GM10248 (cell line): ENCODE measurements around the gene OSR1.
"Not testable (repeated sequence)": the region's sequence is repeated elsewhere in the genome, so short reads cannot be mapped to it uniquely, and the experiment has no call there.

ENCODE experiments used
- CTCF ChIA-PET: fragments of 300-600 bp; sonication (Branson Sonifier 250); formaldehyde crosslinking; extraction: SDS; loops from one replicate; lab custom pipeline; 2021; ENCODE audit warnings: antibody characterized with exemption; lab: Yijun Ruan, JAX
- POLR2A ChIA-PET: fragments of 350-650 bp; sonication (Branson Sonifier 250); formaldehyde crosslinking; extraction: SDS; loops from one replicate; lab custom pipeline; 2020; ENCODE audit warnings: antibody characterized with exemption; lab: Yijun Ruan, JAX
- DNase-seq: peaks from one replicate; pipeline ENCODE4 v3.0.0; 2012; ENCODE audit errors: extremely low spot score
- CTCF ChIP-seq: IDR thresholded peaks from 2 replicates; pipeline ENCODE4 v1.5.1; 2012; ENCODE audit warnings: mild to moderate bottlenecking, low read depth; ENCODE audit errors: extremely low read depth, missing control alignments, control extremely low read depth

OSR1 gene

GRCh38 chr2:19358242-19359020 lies at the start of gene OSR1:
Gene OSR1 (minus strand): TSS chr2:19358623. CDS start chr2:19353805, 4,818 bp downstream.
- CTCF ChIA-PET, result interaction anchor here (0.8 to 2.5 kb wide), 4 partner anchors 8 to 10 kb away, joined by 3 to 14 read pairs (median 5); no protein-coding TSS in a partner anchor
- TF ChIP-seq CTCF, result no peak
- POLR2A ChIA-PET, result no interaction called here
- DNase-seq, result peak; percentile 26

GRCh38 chr2:19403785-19404184 lies 45.4 kb upstream of the OSR1 start:
- ChIA-PET CTCF (no interaction called here), POLR2A (no interaction called here)
- TF ChIP-seq CTCF, result no peak
- no peak for DNase-seq

- CTCF ChIA-PET, result interaction anchor here (0.9 kb wide), 1 partner anchor 9 kb away, joined by 3 read pairs; no protein-coding TSS in a partner anchor
- POLR2A ChIA-PET, result no interaction called here
- no peak for DNase-seq
- TF ChIP-seq CTCF, result no peak
Measured at GRCh38 chr2:19392191-19392590, 33.8 kb upstream of the OSR1 start.

- CTCF ChIA-PET, DNase-seq, POLR2A ChIA-PET: not testable (repeated sequence)
Measured at GRCh38 chr2:19389469-19389868, 31.0 kb upstream of the OSR1 start.

- ChIA-PET CTCF (no interaction called here), POLR2A (no interaction called here)
- TF ChIP-seq CTCF, result no peak
- no peak for DNase-seq
Measured at GRCh38 chr2:19380532-19380931, 22.1 kb upstream of the OSR1 start.

GRCh38 chr2:19378939-19379338 lies 20.5 kb upstream of the OSR1 start:
- POLR2A ChIA-PET, result no interaction called here
- no peak for TF ChIP-seq CTCF
- DNase-seq, result no peak
- CTCF ChIA-PET, result interaction anchor here (1.2 to 1.4 kb wide), 2 partner anchors 10 to 15 kb away, joined by 4 to 5 read pairs; no protein-coding TSS in a partner anchor

GRCh38 chr2:19377717-19378116 lies 19.3 kb upstream of the OSR1 start:
- CTCF ChIA-PET, result interaction anchor here (0.7 to 1.3 kb wide), 6 partner anchors 10 to 857 kb away, joined by 3 to 5 read pairs (median 4); no protein-coding TSS in a partner anchor
- no peak for TF ChIP-seq CTCF

More at GRCh38 chr2:19377717-19378116, 19.3 kb upstream of the OSR1 start:
- DNase-seq, result no peak
- POLR2A ChIA-PET, result no interaction called here
